Vagina (tissue), 2 donors: ENCODE data around the gene EIF4G1. TPM values are rescaled to one million over a fixed set of nuclear protein-coding genes. Genes with fewer than 3 reads are reported as not detected.

ENCODE experiments used
- DNase-seq, 2 donors: peaks; one replicate each; pipeline ENCODE4 v3.0.0-alpha.2; 2017; ENCODE audit errors: extremely low spot score in 2 of 2
- H3K27ac ChIP-seq: fragments of 200-600 bp; sonication (generic); one replicate; pipeline ENCODE4 v1.5.1; 2019
- H3K27me3 ChIP-seq: fragments of 200-600 bp; sonication (generic); one replicate; pipeline ENCODE4 v1.5.1; 2019
- H3K36me3 ChIP-seq, 2 donors: fragments of 200-600 bp; sonication (generic); one replicate each; pipeline ENCODE4 v1.5.1; 2017 to 2019
- H3K4me1 ChIP-seq: fragments of 200-600 bp; sonication (generic); one replicate; pipeline ENCODE4 v1.5.1; 2019
- H3K4me3 ChIP-seq, 2 donors: fragments of 200-600 bp; sonication (generic); 1 replicate in 1 of 2; 2 replicates in 1 of 2; pipeline ENCODE4 v1.5.1; 2016 to 2019
- H3K9me3 ChIP-seq: fragments of 200-600 bp; sonication (generic); one replicate; pipeline ENCODE4 v1.5.1; 2019
- POLR2A ChIP-seq, 2 donors: fragments of 450-650 bp; IDR thresholded peaks; one replicate each; pipeline ENCODE4 v1.6.1; 2017; ENCODE audit warnings: antibody characterized with exemption in 2 of 2, mild to moderate bottlenecking in 2 of 2, moderate library complexity in 2 of 2
- POLR2AphosphoS5 ChIP-seq, 2 donors: sonication (generic); formaldehyde crosslinking; IDR thresholded peaks; one replicate each; pipeline ENCODE4 v1.9.0; 2017; ENCODE audit warnings: antibody characterized with exemption in 2 of 2, mild to moderate bottlenecking in 2 of 2, low read depth in 1 of 2; ENCODE audit not compliant: insufficient read depth in 1 of 2
- intact Hi-C: fragments of 100-400 bp; cut with DNase I; formaldehyde crosslinking; loops from one replicate; pipeline ENCODE4 v1.15.1; 2023
- total RNA-seq: library from RNA; depleted of rRNA; stranded (reverse); fragments of >200 nt; gene quantifications from one replicate; pipeline ENCODE4 v1.2.3, GENCODE V29; 2016
- TF ChIP-seq, protein P1 (sequence below), 3 experiments: fragments of 450-650 bp in 2 of 3; fragments of 200-600 bp in 1 of 3; sonication (generic) in 1 of 3; IDR thresholded peaks; one replicate each; pipeline ENCODE4 v1.5.1; 2017 to 2019; ENCODE audit warnings: antibody characterized with exemption in 3 of 3, mild to moderate bottlenecking in 2 of 3, moderate library complexity in 2 of 3

Gene EIF4G1
- total RNA-seq, 1 donor from 2014 or later = 207 TPM

DNA sequence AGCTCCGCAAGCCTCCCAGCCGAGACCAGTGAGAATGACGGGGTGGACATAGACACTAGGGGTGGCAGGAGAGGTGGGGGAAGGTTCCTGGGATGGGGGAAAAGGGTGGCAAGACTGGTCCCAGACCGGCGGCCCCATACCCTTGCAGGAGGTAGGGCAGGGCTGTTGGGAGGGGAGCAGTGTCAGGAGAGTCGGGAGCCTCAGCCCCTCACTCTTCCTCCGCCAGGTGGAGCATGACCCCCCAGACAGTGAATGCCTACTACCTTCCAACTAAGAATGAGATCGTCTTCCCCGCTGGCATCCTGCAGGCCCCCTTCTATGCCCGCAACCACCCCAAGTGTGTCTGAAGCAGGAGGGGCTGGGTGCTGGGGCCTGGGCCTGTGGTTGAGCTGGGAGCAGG lies 24.1 kb upstream of the EIF4G1 start:
- H3K27ac ChIP-seq = no peak overlapping the region
- no peaks in the 10 kb centered on the region for H3K4me1 ChIP-seq
- no peaks in the 10 kb centered on the region for H3K36me3 ChIP-seq
- TF ChIP-seq POLR2A (IDR thresholded peaks at IDR 0.05) = no peak
- TF ChIP-seq POLR2AphosphoS5 (IDR thresholded peaks at IDR 0.05; ENCODE audit: insufficient read depth in 1 of 2, low read depth in 1 of 2) = no peak
- TF ChIP-seq, protein P1, sequence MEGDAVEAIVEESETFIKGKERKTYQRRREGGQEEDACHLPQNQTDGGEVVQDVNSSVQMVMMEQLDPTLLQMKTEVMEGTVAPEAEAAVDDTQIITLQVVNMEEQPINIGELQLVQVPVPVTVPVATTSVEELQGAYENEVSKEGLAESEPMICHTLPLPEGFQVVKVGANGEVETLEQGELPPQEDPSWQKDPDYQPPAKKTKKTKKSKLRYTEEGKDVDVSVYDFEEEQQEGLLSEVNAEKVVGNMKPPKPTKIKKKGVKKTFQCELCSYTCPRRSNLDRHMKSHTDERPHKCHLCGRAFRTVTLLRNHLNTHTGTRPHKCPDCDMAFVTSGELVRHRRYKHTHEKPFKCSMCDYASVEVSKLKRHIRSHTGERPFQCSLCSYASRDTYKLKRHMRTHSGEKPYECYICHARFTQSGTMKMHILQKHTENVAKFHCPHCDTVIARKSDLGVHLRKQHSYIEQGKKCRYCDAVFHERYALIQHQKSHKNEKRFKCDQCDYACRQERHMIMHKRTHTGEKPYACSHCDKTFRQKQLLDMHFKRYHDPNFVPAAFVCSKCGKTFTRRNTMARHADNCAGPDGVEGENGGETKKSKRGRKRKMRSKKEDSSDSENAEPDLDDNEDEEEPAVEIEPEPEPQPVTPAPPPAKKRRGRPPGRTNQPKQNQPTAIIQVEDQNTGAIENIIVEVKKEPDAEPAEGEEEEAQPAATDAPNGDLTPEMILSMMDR (IDR thresholded peaks at IDR 0.05) = no peak
- no peaks in the 10 kb centered on the region for H3K27me3 ChIP-seq
- H3K9me3 ChIP-seq = no peaks in the 10 kb centered on the region
- DNase-seq = no peak
- intact Hi-C loops = no loop called here
- H3K4me3 ChIP-seq = no peak overlapping the region

DNA sequence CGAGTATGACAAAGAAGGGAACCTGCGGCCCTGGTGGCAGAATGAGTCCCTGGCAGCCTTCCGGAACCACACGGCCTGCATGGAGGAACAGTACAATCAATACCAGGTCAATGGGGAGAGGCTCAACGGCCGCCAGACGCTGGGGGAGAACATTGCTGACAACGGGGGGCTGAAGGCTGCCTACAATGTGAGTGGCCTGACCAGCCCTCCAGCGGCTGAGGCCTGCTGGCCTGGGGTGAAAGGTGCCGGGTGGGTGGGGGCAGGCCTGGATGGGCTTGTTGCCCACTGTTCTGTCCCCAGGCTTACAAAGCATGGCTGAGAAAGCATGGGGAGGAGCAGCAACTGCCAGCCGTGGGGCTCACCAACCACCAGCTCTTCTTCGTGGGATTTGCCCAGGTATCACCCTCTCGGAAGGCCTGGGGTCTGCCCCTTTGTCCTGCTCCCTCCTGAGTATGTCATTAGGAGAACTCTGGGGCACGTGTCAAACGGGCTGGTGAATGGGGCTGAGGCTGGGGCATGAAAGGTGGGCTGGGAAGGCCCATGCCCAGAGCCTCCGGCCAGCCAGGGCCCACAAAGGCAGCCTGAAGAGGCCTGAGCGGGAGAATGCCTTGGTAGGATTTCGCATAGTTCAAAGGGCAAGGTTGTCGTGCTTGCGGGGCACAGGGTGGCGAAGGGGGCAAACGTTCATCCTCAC lies 23.2 kb upstream of the EIF4G1 start:
- intact Hi-C loops = no loop called here
- TF ChIP-seq POLR2A (IDR thresholded peaks at IDR 0.05) = no peak
- no peak for TF ChIP-seq POLR2AphosphoS5 (IDR thresholded peaks at IDR 0.05; ENCODE audit: insufficient read depth in 1 of 2, low read depth in 1 of 2)
- TF ChIP-seq, protein P1 (IDR thresholded peaks at IDR 0.05) = no peak
- no peaks in the 10 kb centered on the region for H3K9me3 ChIP-seq
- no peaks in the 10 kb centered on the region for H3K27me3 ChIP-seq
- H3K4me3 ChIP-seq = no peak overlapping the region
- no peaks in the 10 kb centered on the region for H3K4me1 ChIP-seq
- DNase-seq = no peak
- H3K27ac ChIP-seq = no peak overlapping the region
- no peaks in the 10 kb centered on the region for H3K36me3 ChIP-seq

DNA sequence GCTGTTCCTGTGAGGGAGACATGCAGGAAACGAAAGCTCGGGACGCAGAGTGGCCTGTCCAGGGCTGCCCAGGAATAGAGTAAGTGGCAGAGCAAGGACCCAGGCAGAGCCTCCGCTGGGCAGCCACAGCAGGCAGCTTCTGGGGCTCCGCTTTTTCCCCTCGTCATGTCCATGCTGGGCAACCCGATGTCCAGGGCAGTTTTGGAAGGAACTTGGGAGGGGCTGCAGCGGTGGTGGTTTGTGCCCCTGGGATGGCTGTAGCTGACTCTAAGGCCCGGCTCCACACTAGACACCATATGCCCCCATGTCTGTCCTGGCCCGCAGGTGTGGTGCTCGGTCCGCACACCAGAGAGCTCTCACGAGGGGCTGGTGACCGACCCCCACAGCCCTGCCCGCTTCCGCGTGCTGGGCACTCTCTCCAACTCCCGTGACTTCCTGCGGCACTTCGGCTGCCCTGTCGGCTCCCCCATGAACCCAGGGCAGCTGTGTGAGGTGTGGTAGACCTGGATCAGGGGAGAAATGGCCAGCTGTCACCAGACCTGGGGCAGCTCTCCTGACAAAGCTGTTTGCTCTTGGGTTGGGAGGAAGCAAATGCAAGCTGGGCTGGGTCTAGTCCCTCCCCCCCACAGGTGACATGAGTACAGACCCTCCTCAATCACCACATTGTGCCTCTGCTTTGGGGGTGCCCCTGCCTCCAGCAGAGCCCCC lies 22.5 kb upstream of the EIF4G1 start:
- Histone ChIP-seq H3K4me1 (no peaks in the 10 kb centered on the region), H3K27me3 (no peaks in the 10 kb centered on the region), H3K4me3 (no peak overlapping the region), H3K9me3 (no peaks in the 10 kb centered on the region), H3K27ac (no peak overlapping the region), H3K36me3 (no peaks in the 10 kb centered on the region)
- intact Hi-C loops = no loop called here
- DNase-seq = no peak
- TF ChIP-seq POLR2AphosphoS5 (IDR thresholded peaks at IDR 0.05; ENCODE audit: insufficient read depth in 1 of 2, low read depth in 1 of 2) = no peak
- TF ChIP-seq, protein P1 (IDR thresholded peaks at IDR 0.05) = no peak
- TF ChIP-seq POLR2A (IDR thresholded peaks at IDR 0.05) = no peak

DNA sequence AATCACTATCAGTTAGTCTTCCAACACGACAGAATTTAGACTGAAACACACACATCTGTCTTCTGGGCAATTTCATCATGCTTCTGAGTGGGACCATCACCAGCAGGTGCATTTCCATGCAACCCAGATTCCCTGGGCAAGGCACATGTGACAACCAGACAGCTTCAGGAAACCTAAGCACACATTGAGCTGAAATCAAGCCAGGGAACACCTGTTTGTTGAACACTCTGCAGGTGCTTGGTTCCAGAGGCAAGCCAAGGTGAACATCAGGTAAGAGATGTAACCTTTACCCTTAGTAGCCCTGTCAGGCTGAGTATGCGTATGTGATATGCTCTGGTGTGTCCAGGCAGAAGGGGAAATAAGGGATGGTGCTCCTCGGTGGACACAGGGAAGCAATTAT lies 18.6 kb upstream of the EIF4G1 start:
- TF ChIP-seq, protein P1 (IDR thresholded peaks at IDR 0.05) = no peak
- TF ChIP-seq POLR2A (IDR thresholded peaks at IDR 0.05) = no peak
- no peak overlapping the region for H3K4me3 ChIP-seq
- H3K27ac ChIP-seq = no peak overlapping the region
- H3K9me3 ChIP-seq = no peaks in the 10 kb centered on the region
- peaks cover 14% of the 10 kb centered on the region for H3K4me1 ChIP-seq
- DNase-seq = no peak
- H3K27me3 ChIP-seq = no peaks in the 10 kb centered on the region
- intact Hi-C loops = no loop called here
- peaks cover 0 to 7% of the 10 kb centered on the region in 2 donors for H3K36me3 ChIP-seq

DNA sequence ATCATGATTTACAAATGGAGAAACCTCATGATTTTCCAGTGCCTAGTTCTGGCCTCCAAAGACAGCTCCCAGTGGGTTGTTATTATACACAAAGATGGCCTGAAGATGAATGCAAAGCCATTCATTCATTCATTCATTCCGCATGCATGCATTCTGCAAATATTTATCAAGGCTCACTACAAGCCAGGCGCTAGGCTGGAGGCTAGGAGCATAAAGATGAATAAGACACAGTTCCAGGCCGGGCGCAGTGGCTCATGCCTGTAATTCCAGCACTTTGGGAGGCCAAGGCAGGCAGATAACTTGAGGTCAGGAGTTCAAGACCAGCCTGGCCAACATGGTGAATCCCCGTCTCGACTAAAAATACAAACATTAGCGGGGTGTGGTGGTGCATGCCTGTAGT lies 17.8 kb upstream of the EIF4G1 start:
- no peaks in the 10 kb centered on the region for H3K9me3 ChIP-seq
- H3K27ac ChIP-seq = no peak overlapping the region
- intact Hi-C loops = no loop called here
- no peak overlapping the region for H3K4me3 ChIP-seq
- peaks cover 0 to 14% of the 10 kb centered on the region in 2 donors for H3K36me3 ChIP-seq
- no peak for TF ChIP-seq POLR2AphosphoS5 (IDR thresholded peaks at IDR 0.05; ENCODE audit: insufficient read depth in 1 of 2, low read depth in 1 of 2)
- TF ChIP-seq POLR2A (IDR thresholded peaks at IDR 0.05) = no peak
- TF ChIP-seq, protein P1 (IDR thresholded peaks at IDR 0.05) = no peak
- DNase-seq = no peak
- peaks cover 16% of the 10 kb centered on the region for H3K4me1 ChIP-seq
- H3K27me3 ChIP-seq = no peaks in the 10 kb centered on the region
